Transverse colon (tissue), 4 donors: ENCODE data around the gene SGIP1. TPM values are rescaled to one million over a fixed set of nuclear protein-coding genes. Genes with fewer than 3 reads are reported as not detected.
"Not testable (repeated sequence)": the region's sequence is repeated elsewhere in the genome, so short reads cannot be mapped to it uniquely, and the experiment has no call there.

ENCODE experiments used
- DNase-seq: peaks from one replicate; pipeline ENCODE4 v3.0.0-alpha.2; 2019
- H3K27ac ChIP-seq, 4 donors: fragments of 200-600 bp; sonication (generic); 2 replicates each; pipeline ENCODE4 v1.5.1; 2016 to 2018; ENCODE audit warnings: inconsistent platforms in 4 of 4
- H3K27me3 ChIP-seq: fragments of 200-600 bp; sonication (generic); 2 replicates; pipeline ENCODE4 v1.5.1; 2017; ENCODE audit warnings: inconsistent platforms
- H3K36me3 ChIP-seq, 4 donors: fragments of 200-600 bp; sonication (generic); 2 replicates each; pipeline ENCODE4 v1.5.1; 2017 to 2019; ENCODE audit warnings: inconsistent platforms in 4 of 4
- H3K4me1 ChIP-seq, 4 donors: fragments of 200-600 bp; sonication (generic); 2 replicates each; pipeline ENCODE4 v1.5.1; 2017 to 2020; ENCODE audit warnings: inconsistent platforms in 4 of 4
- H3K4me3 ChIP-seq, 4 donors: fragments of 200-600 bp; sonication (generic); 1 replicate in 1 of 4; 2 replicates in 3 of 4; pipeline versions ENCODE4 v1.5.1 to v1.6.1; 2017 to 2019; ENCODE audit warnings: inconsistent platforms in 4 of 4
- H3K9me3 ChIP-seq, 2 donors: fragments of 200-600 bp; sonication (generic); 2 replicates each; pipeline ENCODE4 v1.5.1; 2017 to 2019; ENCODE audit warnings: inconsistent platforms in 2 of 2
- CTCF ChIP-seq, 5 experiments: fragments of 200-600 bp in 3 of 5; fragments of 450-650 bp in 2 of 5; sonication (generic) in 3 of 5; IDR thresholded peaks; 1 replicate in 2 of 5; 2 replicates in 3 of 5; pipeline ENCODE4 v1.5.1; 2016 to 2017; ENCODE audit warnings: antibody characterized with exemption in 5 of 5, inconsistent platforms in 3 of 5, mild to moderate bottlenecking in 2 of 5, moderate library complexity in 1 of 5
- EP300 ChIP-seq: sonication (generic); formaldehyde crosslinking; IDR thresholded peaks from one replicate; pipeline ENCODE4 v1.6.1; 2017; ENCODE audit warnings: antibody characterized with exemption, low read depth
- POLR2A ChIP-seq: fragments of 450-650 bp; IDR thresholded peaks from one replicate; pipeline ENCODE4 v1.6.1; 2016; ENCODE audit warnings: antibody characterized with exemption, mild to moderate bottlenecking, moderate library complexity
- POLR2AphosphoS5 ChIP-seq, 3 donors: sonication (generic); formaldehyde crosslinking; IDR thresholded peaks; one replicate each; pipeline ENCODE4 v1.6.1; 2016; ENCODE audit warnings: antibody characterized with exemption in 3 of 3
- WGBS, 2 donors: methylation state at CpG; one replicate each; pipeline ENCODE4 v1.1.5; 2018; ENCODE audit warnings: low coverage in 1 of 2; 5-methylcytosine and 5-hydroxymethylcytosine counted together
- in situ Hi-C, 4 donors: fragments of 200-750 bp; cut with MboI; loops; one replicate each; pipeline versions ENCODE4 v1.15.0 to v1.15.1; 2017; ENCODE audit warnings: low sequenced_read_pairs in 3 of 4, low pct_ligation_motif_present in 1 of 4, low pct_unique_long_range_greater_than_20kb in 1 of 4
- intact Hi-C: fragments of 100-400 bp; cut with DNase I; formaldehyde crosslinking; loops from one replicate; pipeline ENCODE4 v1.15.1; 2023; ENCODE audit warnings: low total_unique reads
- total RNA-seq, 4 donors: library from RNA; depleted of rRNA; stranded (reverse); fragments of >200 nt; gene quantifications; one replicate each; pipeline ENCODE4 v1.1.0, GENCODE V29; 2016

SGIP1 gene
- total RNA-seq, 4 donors from 2014 or later, result 1.4 to 1.8 TPM; not detected in 2

GRCh38 chr1:66585002-66585401, 51.0 kb downstream of the SGIP1 start:
- Histone ChIP-seq H3K9me3 (no peaks in the 10 kb centered on the region), H3K27ac (no peak overlapping the region), H3K4me1 (no peaks in the 10 kb centered on the region), H3K27me3 (no peaks in the 10 kb centered on the region), H3K36me3 (no peaks in the 10 kb centered on the region), H3K4me3 (no peak overlapping the region)
- no peak for DNase-seq
- in situ Hi-C loops, result no loop called here
- intact Hi-C loops, result loop anchor here (5.0 kb wide), 1 partner anchor 967 kb away; no protein-coding TSS in a partner anchor
- TF ChIP-seq POLR2AphosphoS5 (IDR thresholded peaks at IDR 0.05) (no peak), POLR2A (no peak), EP300 (no peak), CTCF (IDR thresholded peaks at IDR 0.05) (no peak)

- no peaks in the 10 kb centered on the region for H3K36me3 ChIP-seq
- no peaks in the 10 kb centered on the region for H3K27me3 ChIP-seq
- H3K4me1 ChIP-seq, result no peaks in the 10 kb centered on the region
- intact Hi-C loops (loop anchor here (5.0 kb wide), 1 partner anchor 963 kb away; no protein-coding TSS in a partner anchor), in situ Hi-C loops (no loop called here)
- no peak overlapping the region for H3K27ac ChIP-seq
- no peak for DNase-seq
- H3K9me3 ChIP-seq, result no peaks in the 10 kb centered on the region
- no peak for TF ChIP-seq POLR2A
- no peak for TF ChIP-seq EP300
- TF ChIP-seq CTCF (IDR thresholded peaks at IDR 0.05), result no peak
- no peak for TF ChIP-seq POLR2AphosphoS5 (IDR thresholded peaks at IDR 0.05)
- H3K4me3 ChIP-seq, result no peak overlapping the region
These were observed 55.4 kb downstream of the SGIP1 start for GRCh38 chr1:66589326-66589725.

- 78% methylated on average over 5 of the region's 5 CpGs; no CpG with 5 or more reads in 1 of the 2 donors for WGBS, 2 donors
- intact Hi-C loops, H3K9me3 ChIP-seq, H3K36me3 ChIP-seq, in situ Hi-C loops, H3K27me3 ChIP-seq, H3K27ac ChIP-seq, DNase-seq, H3K4me1 ChIP-seq, H3K4me3 ChIP-seq: not testable (repeated sequence)
These were observed 58.2 kb downstream of the SGIP1 start for GRCh38 chr1:66592106-66592507.

- no peaks in the 10 kb centered on the region for H3K27me3 ChIP-seq
- H3K4me3 ChIP-seq, result no peak overlapping the region
- TF ChIP-seq POLR2AphosphoS5 (IDR thresholded peaks at IDR 0.05) (no peak), CTCF (IDR thresholded peaks at IDR 0.05) (no peak), EP300 (no peak), POLR2A (no peak)
- WGBS, 2 donors, result 40 to 82% methylated on average over 1 to 2 of the region's 2 CpGs
- H3K9me3 ChIP-seq, result no peaks in the 10 kb centered on the region
- no peaks in the 10 kb centered on the region for H3K36me3 ChIP-seq
- no peak for DNase-seq
- no peaks in the 10 kb centered on the region for H3K4me1 ChIP-seq
- no peak overlapping the region for H3K27ac ChIP-seq
- in situ Hi-C loops (no loop called here), intact Hi-C loops (no loop called here)
These were observed 62.2 kb downstream of the SGIP1 start for GRCh38 chr1:66596191-66596590.

- in situ Hi-C loops (no loop called here), intact Hi-C loops (no loop called here)
- H3K36me3 ChIP-seq, result no peaks in the 10 kb centered on the region
- H3K4me1 ChIP-seq, result no peaks in the 10 kb centered on the region
- H3K27ac ChIP-seq, result no peak overlapping the region
- H3K9me3 ChIP-seq, result no peaks in the 10 kb centered on the region
- TF ChIP-seq EP300, result no peak
- TF ChIP-seq POLR2AphosphoS5 (IDR thresholded peaks at IDR 0.05), result no peak
- no peak for TF ChIP-seq CTCF (IDR thresholded peaks at IDR 0.05)
- TF ChIP-seq POLR2A, result no peak
- no peak overlapping the region for H3K4me3 ChIP-seq
- DNase-seq, result no peak
- no peaks in the 10 kb centered on the region for H3K27me3 ChIP-seq
- WGBS, 2 donors, result 58 to 78% methylated on average over 4 of the region's 4 CpGs
These were observed 63.5 kb downstream of the SGIP1 start for GRCh38 chr1:66597500-66597899.
